Transverse colon (tissue), 3 donors: ENCODE data around the gene SMIM7.

Experiments used
- CTCF ChIP-seq, 5 experiments: fragments of 200-600 bp in 3 of 5; fragments of 450-650 bp in 2 of 5; sonication (generic) in 3 of 5; IDR thresholded peaks; 1 replicate in 2 of 5; 2 replicates in 3 of 5; pipeline ENCODE4 v1.5.1; 2016 to 2017; ENCODE audit warnings: antibody characterized with exemption in 5 of 5, inconsistent platforms in 3 of 5, mild to moderate bottlenecking in 2 of 5, moderate library complexity in 1 of 5
- POLR2A ChIP-seq: fragments of 450-650 bp; IDR thresholded peaks from one replicate; pipeline ENCODE4 v1.6.1; 2016; ENCODE audit warnings: antibody characterized with exemption, mild to moderate bottlenecking, moderate library complexity

- TF ChIP-seq CTCF (IDR thresholded peaks at IDR 0.05), result no peak
- TF ChIP-seq POLR2A, result no peak
Measured at GRCh38 chr19:16607819-16608218, 52.1 kb downstream of the SMIM7 start.
